H1 (cell line): Measurements from ENCODE around the gene SYVN1. TPM values are rescaled to one million over a fixed set of nuclear protein-coding genes. Genes with fewer than 3 reads are reported as not detected.

ENCODE experiments used
- CTCF ChIA-PET: fragments of 300-600 bp; sonication (Branson Sonifier 250); formaldehyde crosslinking; loops from one replicate; lab custom pipeline; 2021; ENCODE audit not compliant: partially characterized antibody; lab: Charles Lee
- POLR2A ChIA-PET: fragments of 300-600 bp; sonication (Branson Sonifier 250); formaldehyde crosslinking; loops from one replicate; lab custom pipeline; 2021; ENCODE audit warnings: inconsistent platforms; ENCODE audit not compliant: partially characterized antibody; lab: Charles Lee
- DNase-seq, 2 experiments: peaks; one replicate each; pipeline versions ENCODE4 v3.0.0 to v3.0.0-alpha.2; 2010 to 2022; ENCODE audit warnings: low spot score in 2 of 2, low read depth in 1 of 2, mixed read lengths in 1 of 2
- FAIRE-seq: peaks from 2 replicates; lab custom pipeline; 2011; peaks lifted over from hg19 to GRCh38; lab: Jason Lieb, UNC
- H2AFZ ChIP-seq: 2 replicates; pipeline ENCODE4 v1.8.1; 2012; ENCODE audit warnings: low read length, inconsistent platforms
- H2AK5ac ChIP-seq: 2 replicates; pipeline ENCODE4 v1.6.1; 2013; ENCODE audit warnings: low read depth, low read length
- H2BK120ac ChIP-seq: replicated peaks from 2 replicates; pipeline ENCODE3; 2013; ENCODE audit warnings: low read depth, low read length, inconsistent platforms
- H2BK12ac ChIP-seq: 2 replicates; pipeline ENCODE4 v1.6.1; 2013; ENCODE audit warnings: low read depth, low read length
- H2BK15ac ChIP-seq: 2 replicates; pipeline ENCODE4 v1.6.1; 2013; ENCODE audit warnings: low read length
- H2BK20ac ChIP-seq: 2 replicates; pipeline ENCODE4 v1.6.1; 2013; ENCODE audit warnings: low read length
- H2BK5ac ChIP-seq: 2 replicates; pipeline ENCODE4 v1.6.1; 2013; ENCODE audit warnings: low read depth, low read length
- H3K14ac ChIP-seq: 2 replicates; pipeline ENCODE4 v1.6.1; 2013; ENCODE audit warnings: inconsistent platforms; ENCODE audit not compliant: insufficient read length
- H3K18ac ChIP-seq: 2 replicates; pipeline ENCODE4 v1.6.1; 2013; ENCODE audit warnings: low read length; ENCODE audit errors: extremely low read depth
- H3K23ac ChIP-seq: 2 replicates; pipeline ENCODE4 v1.6.1; 2013; ENCODE audit warnings: inconsistent platforms; ENCODE audit not compliant: insufficient read length
- H3K23me2 ChIP-seq: 2 replicates; pipeline ENCODE4 v1.6.1; 2013; ENCODE audit warnings: low read depth, low read length
- H3K27ac ChIP-seq: 2 replicates; pipeline ENCODE4 v1.6.1; 2011; ENCODE audit warnings: low read depth, low read length, inconsistent platforms
- H3K27me3 ChIP-seq, 4 experiments: replicated peaks in 1 of 4; 1 replicate in 1 of 4; 2 replicates in 3 of 4; pipeline versions ENCODE4 v1.6.1 to v1.8.1; 2011 to 2013; ENCODE audit warnings: low read length in 3 of 4, mild to moderate bottlenecking in 3 of 4, inconsistent platforms in 2 of 4, mixed read lengths in 2 of 4, moderate library complexity in 1 of 4; ENCODE audit not compliant: control insufficient read depth in 3 of 4, insufficient read depth in 3 of 4; ENCODE audit errors: extremely low read depth in 1 of 4
- H3K36me3 ChIP-seq, 4 experiments: 2 replicates each; pipeline versions ENCODE4 v1.6.1 to v1.8.1; 2011 to 2013; ENCODE audit warnings: mild to moderate bottlenecking in 4 of 4, low read length in 3 of 4, moderate library complexity in 2 of 4, control low read depth in 1 of 4, inconsistent platforms in 1 of 4; ENCODE audit not compliant: insufficient read depth in 4 of 4, control insufficient read depth in 2 of 4
- H3K4ac ChIP-seq: replicated peaks from 2 replicates; pipeline ENCODE3; 2013; ENCODE audit warnings: low read length, low read depth, mixed read lengths, inconsistent platforms; ENCODE audit not compliant: insufficient read length
- H3K4me1 ChIP-seq, 4 experiments: replicated peaks in 1 of 4; 1 replicate in 1 of 4; 2 replicates in 3 of 4; pipeline versions ENCODE4 v1.6.1 to v1.8.1; 2011 to 2013; ENCODE audit warnings: low read length in 3 of 4, inconsistent platforms in 2 of 4, mixed read lengths in 1 of 4; ENCODE audit not compliant: insufficient read depth in 4 of 4, control insufficient read depth in 3 of 4
- H3K4me2 ChIP-seq, 2 experiments: 2 replicates each; pipeline versions ENCODE4 v1.6.1 to v1.8.1; 2011 to 2013; ENCODE audit warnings: low read depth in 2 of 2, low read length in 2 of 2, control low read depth in 1 of 2, inconsistent platforms in 1 of 2, mild to moderate bottlenecking in 1 of 2; ENCODE audit not compliant: insufficient read depth in 1 of 2
- H3K4me3 ChIP-seq, 4 experiments: fragments of 200-600, 300-600 bp in 1 of 4; sonication (generic), shearing (Covaris generic), sonication (Bioruptor Twin) in 1 of 4; 2 replicates each; pipeline versions ENCODE4 v1.5.1 to v1.8.1; 2011 to 2016; ENCODE audit warnings: low read length in 4 of 4, low read depth in 3 of 4, control low read depth in 2 of 4, inconsistent platforms in 2 of 4, mild to moderate bottlenecking in 2 of 4, mixed read lengths in 1 of 4, moderate library complexity in 1 of 4; ENCODE audit not compliant: insufficient read depth in 2 of 4; ENCODE audit errors: extremely low read depth in 1 of 4
- H3K56ac ChIP-seq: replicated peaks from 2 replicates; pipeline ENCODE3; 2013; ENCODE audit warnings: low read depth, mild to moderate bottlenecking, mixed read lengths, low read length, inconsistent platforms; ENCODE audit not compliant: insufficient read length
- H3K79me1 ChIP-seq: 2 replicates; pipeline ENCODE4 v1.6.1; 2013; ENCODE audit warnings: low read depth, low read length, control low read depth
- H3K79me2 ChIP-seq, 2 experiments: 2 replicates each; pipeline versions ENCODE4 v1.6.1 to v1.8.1; 2012 to 2013; ENCODE audit warnings: low read length in 2 of 2, mild to moderate bottlenecking in 2 of 2, inconsistent platforms in 1 of 2; ENCODE audit not compliant: insufficient read depth in 2 of 2, control insufficient read depth in 1 of 2
- H3K9ac ChIP-seq, 4 experiments: replicated peaks in 1 of 4; 1 replicate in 1 of 4; 2 replicates in 3 of 4; pipeline versions ENCODE4 v1.6.1 to v1.8.1; 2011 to 2013; ENCODE audit warnings: low read depth in 3 of 4, low read length in 3 of 4, control low read depth in 2 of 4, mild to moderate bottlenecking in 2 of 4, moderate library complexity in 2 of 4, inconsistent platforms in 1 of 4; ENCODE audit errors: extremely low read depth in 1 of 4
- H3K9me3 ChIP-seq, 2 experiments: 2 replicates each; pipeline versions ENCODE4 v1.6.1 to v1.8.1; 2012 to 2013; ENCODE audit warnings: mild to moderate bottlenecking in 2 of 2, moderate library complexity in 2 of 2, control low read depth in 1 of 2, inconsistent platforms in 1 of 2, low read depth in 1 of 2, low read length in 1 of 2, mixed read lengths in 1 of 2; ENCODE audit not compliant: insufficient read depth in 2 of 2
- H4K20me1 ChIP-seq, 2 experiments: replicated peaks in 1 of 2; 2 replicates each; pipeline versions ENCODE3 to v1.8.1; 2011 to 2013; ENCODE audit warnings: inconsistent platforms in 2 of 2, low read length in 2 of 2, mild to moderate bottlenecking in 1 of 2; ENCODE audit not compliant: insufficient read depth in 2 of 2, control insufficient read depth in 1 of 2
- H4K5ac ChIP-seq: 2 replicates; pipeline ENCODE4 v1.6.1; 2013; ENCODE audit warnings: low read length, low read depth, mixed read lengths, inconsistent platforms; ENCODE audit not compliant: insufficient read length
- H4K8ac ChIP-seq: 2 replicates; pipeline ENCODE4 v1.8.0; 2013; ENCODE audit warnings: mild to moderate bottlenecking, moderate library complexity, low read length, inconsistent platforms; ENCODE audit not compliant: insufficient read depth; ENCODE audit errors: extremely low read depth
- H4K91ac ChIP-seq: replicated peaks from 2 replicates; pipeline ENCODE3; 2013; ENCODE audit warnings: low read length, mixed read lengths, inconsistent platforms; ENCODE audit not compliant: insufficient read length
- ASH2L ChIP-seq: fragments of 200-600, 300-600 bp; sonication (generic); IDR thresholded peaks from one replicate; pipeline ENCODE4 v1.7.1; 2017; ENCODE audit warnings: low read length
- CREB1 ChIP-seq: IDR thresholded peaks from 2 replicates; pipeline ENCODE4 v1.6.1; 2012; ENCODE audit warnings: inconsistent platforms
- GTF2F1 ChIP-seq: IDR thresholded peaks from 2 replicates; pipeline ENCODE4 v1.6.1; 2012; ENCODE audit warnings: low read depth, low read length, improper control_type of control experiment, borderline replicate concordance
- HDAC6 ChIP-seq: IDR thresholded peaks from one replicate; pipeline ENCODE4 v1.7.1; 2012; ENCODE audit warnings: low read depth, mild to moderate bottlenecking, inconsistent platforms, low read length, moderate library complexity
- KDM1A ChIP-seq: fragments of 200-600, 300-600 bp; sonication (generic); IDR thresholded peaks from 2 replicates; pipeline ENCODE4 v1.7.1; 2016; ENCODE audit warnings: mild to moderate bottlenecking, low read length, borderline replicate concordance
- PHF8 ChIP-seq: fragments of 200-600 bp; sonication (generic); conservative IDR thresholded peaks from 2 replicates; pipeline ENCODE4 v1.7.1; 2012; ENCODE audit warnings: low read depth, mild to moderate bottlenecking, inconsistent platforms, low read length, moderate library complexity
- POLR2A ChIP-seq, 2 experiments: IDR thresholded peaks; 1 replicate in 1 of 2; 2 replicates in 1 of 2; pipeline ENCODE4 v1.6.1; 2011; ENCODE audit warnings: low read depth in 2 of 2, low read length in 2 of 2, mild to moderate bottlenecking in 2 of 2; ENCODE audit errors: control extremely low read depth in 1 of 2
- POLR2AphosphoS5 ChIP-seq: IDR thresholded peaks from 2 replicates; pipeline ENCODE4 v1.6.1; 2011; ENCODE audit warnings: low read depth, low read length
- RAD21 ChIP-seq, 2 experiments: IDR thresholded peaks in 1 of 2; conservative IDR thresholded peaks in 1 of 2; 2 replicates each; pipeline ENCODE4 v1.6.1; 2011; ENCODE audit warnings: low read depth in 2 of 2, low read length in 2 of 2, improper control_type of control experiment in 1 of 2, inconsistent platforms in 1 of 2, mild to moderate bottlenecking in 1 of 2, moderate library complexity in 1 of 2
- SRF ChIP-seq: IDR thresholded peaks from 2 replicates; pipeline ENCODE4 v1.6.1; 2011; ENCODE audit warnings: mild to moderate bottlenecking, low read depth, low read length, moderate library complexity
- TEAD4 ChIP-seq: IDR thresholded peaks from 2 replicates; pipeline ENCODE4 v1.6.1; 2012; ENCODE audit warnings: low read depth, low read length, inconsistent platforms, mixed read lengths
- WGBS, 2 experiments: shearing (Covaris generic) in 1 of 2; methylation state at CpG; one replicate each; pipeline versions ENCODE4 v1.1.6 to v1.1.7; 2013 to 2015; ENCODE audit warnings: low lambda C conversion rate in 2 of 2, mixed read lengths in 2 of 2, inconsistent platforms in 1 of 2, low coverage in 1 of 2, missing lambda C conversion rate in 1 of 2; ENCODE audit not compliant: insufficient replicate concordance in 2 of 2, insufficient coverage in 1 of 2, insufficient read length in 1 of 2; ENCODE audit errors: extremely low coverage in 1 of 2, missing lambda C conversion rate in 1 of 2; 5-methylcytosine and 5-hydroxymethylcytosine counted together
- polyA plus RNA-seq, 7 experiments: library from polyadenylated mRNA; depleted of rRNA in 3 of 7; stranded (reverse) in 5 of 7; unstranded in 2 of 7; fragments of >200 nt in 5 of 7; fragments of 200-250 nt in 2 of 7; gene quantifications; 1 replicate in 5 of 7; 2 replicates in 1 of 7; 4 replicates in 1 of 7; pipeline versions ENCODE4 v1.2.1 to v1.2.3, GENCODE V29; 2011 to 2013; ENCODE audit warnings: missing spikeins in 2 of 7, mixed read lengths in 2 of 7
- total RNA-seq: library from RNA; stranded (reverse); fragmentation: NEBNext Ultra II Directional; extraction: Animal tissue kit (Norgen Biotek cat#: 25700); gene quantifications from 2 replicates; pipeline ENCODE4 v1.2.1, GENCODE V29; 2021
- TF ChIP-seq, protein P1 (sequence below): IDR thresholded peaks from 2 replicates; pipeline ENCODE4 v1.6.1; 2011; ENCODE audit warnings: low read length, improper control_type of control experiment

The SYVN1 gene
- total and polyA plus RNA-seq, 2 of the 8 experiments (the other 6 are each of a cell fraction or from before 2014, with no cell fraction given) = 27.8 to 29.4 TPM

DNA sequence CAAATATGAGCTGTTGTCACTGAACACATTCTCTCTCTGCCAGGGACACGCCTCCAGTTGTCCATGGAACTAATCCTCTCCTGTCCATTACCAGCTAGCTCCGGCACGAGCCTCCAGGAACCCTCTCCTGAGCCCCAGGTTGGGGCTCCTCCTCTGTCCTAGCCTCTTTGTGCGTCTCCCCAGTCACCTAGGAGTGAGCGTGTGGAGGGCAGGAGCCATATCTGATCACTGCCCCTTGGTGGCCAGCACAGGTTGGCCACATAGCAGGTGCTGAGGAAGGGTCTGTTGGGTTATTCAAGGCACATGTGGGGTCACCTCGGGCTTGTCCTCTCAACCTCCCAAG, 2.5 kb downstream of the SYVN1 start:
- Histone ChIP-seq H3K79me2 (peaks cover 0 to 15% of the 10 kb centered on the region in 2 experiments; a peak in 1 of 4 replicates), H4K91ac (no peak overlapping the region), H3K27me3 (no peaks in the 10 kb centered on the region), H3K79me1 (peaks cover 3% of the 10 kb centered on the region; the same call in 1 of the 2 replicates), H3K14ac (no peak overlapping the region), H3K36me3 (peaks cover 14 to 43% (median 35%) of the 10 kb centered on the region in 4 experiments; a peak in 7 of 8 replicates), H2AK5ac (no peak overlapping the region), H4K20me1 (peaks cover 0 to 14% of the 10 kb centered on the region in 2 experiments), H3K4ac (no peak overlapping the region), H3K23ac (no peak overlapping the region), H2BK5ac (no peak overlapping the region), H3K18ac (no peak overlapping the region), H2BK120ac (no peak overlapping the region), H2AFZ (no peak overlapping the region), H3K4me1 (peaks cover 0 to 13% (median 7%) of the 10 kb centered on the region in 4 experiments; a peak in 6 of 7 replicates), H3K9me3 (no peaks in the 10 kb centered on the region), H3K23me2 (peaks cover 14% of the 10 kb centered on the region), H3K27ac (no peak overlapping the region), H3K9ac (no peak overlapping the region), H2BK15ac (no peak overlapping the region), H2BK20ac (no peak overlapping the region), H3K56ac (no peak overlapping the region), H3K4me3 (no peak overlapping the region), H4K8ac (peak overlapping the region; percentile 9; the same call in 1 of the 2 replicates), H2BK12ac (no peak overlapping the region), H4K5ac (no peak overlapping the region), H3K4me2 (no peak overlapping the region)
- CTCF ChIA-PET = interaction anchor here (0.8 to 9.5 kb wide), 6 partner anchors 10 to 284 kb away, joined by 3 to 71 read pairs (median 4); partner anchors contain the start of genes FAU, MRPL49 and TM7SF2
- TF ChIP-seq ASH2L (no peak), KDM1A (no peak), TEAD4 (no peak), POLR2A (IDR thresholded peaks at IDR 0.05; ENCODE audit: control extremely low read depth in 1 of 2, low read depth in 2 of 2, low read length in 2 of 2) (no peak), PHF8 (no peak), SRF (no peak), HDAC6 (no peak), RAD21 (IDR thresholded peaks at IDR 0.05 in 1 of 2, conservative IDR thresholded peaks at IDR 0.05 in 1 of 2; ENCODE audit: low read depth in 2 of 2, low read length in 2 of 2) (no peak), CREB1 (no peak), POLR2AphosphoS5 (no peak), GTF2F1 (no peak)
- TF ChIP-seq, protein P1, sequence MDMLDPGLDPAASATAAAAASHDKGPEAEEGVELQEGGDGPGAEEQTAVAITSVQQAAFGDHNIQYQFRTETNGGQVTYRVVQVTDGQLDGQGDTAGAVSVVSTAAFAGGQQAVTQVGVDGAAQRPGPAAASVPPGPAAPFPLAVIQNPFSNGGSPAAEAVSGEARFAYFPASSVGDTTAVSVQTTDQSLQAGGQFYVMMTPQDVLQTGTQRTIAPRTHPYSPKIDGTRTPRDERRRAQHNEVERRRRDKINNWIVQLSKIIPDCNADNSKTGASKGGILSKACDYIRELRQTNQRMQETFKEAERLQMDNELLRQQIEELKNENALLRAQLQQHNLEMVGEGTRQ = no peak
- POLR2A ChIA-PET = interaction anchor here (1.0 to 15.8 kb wide), 2 partner anchors 16 to 37 kb away, joined by 3 to 305 read pairs; partner anchors contain the start of genes FAU, MRPL49, TM7SF2 and ZNHIT2
- 94% methylated on average over 6 of the region's 6 CpGs; no CpG with 5 or more reads in 1 of the 2 experiments for WGBS, 2 experiments
- no peak for DNase-seq
- no peak for FAIRE-seq
